ENCODE results near the gene TM9SF1. TPM values are rescaled to one million over a fixed set of nuclear protein-coding genes. Genes with fewer than 3 reads are reported as not detected.

The TM9SF1 gene
- total RNA-seq, 2 donors from 2014 or later, result 23.5 to 42.7 TPM

- TF ChIP-seq CTCF (IDR thresholded peaks at IDR 0.05), result no peak
- Histone ChIP-seq H3K36me3 (peaks cover 15% of the 10 kb centered on the region), H3K4me3 (no peak overlapping the region), H3K27me3 (no peaks in the 10 kb centered on the region), H3K9me3 (no peaks in the 10 kb centered on the region), H3K27ac (no peak overlapping the region), H3K4me1 (peaks cover 0 to 33% of the 10 kb centered on the region in 2 donors)
- no peak for DNase-seq (ENCODE audit: low spot score)
Measured at GRCh38 chr14:24190416-24190815, 4.8 kb downstream of the TM9SF1 start.

GRCh38 chr14:24189460-24189859 lies 5.8 kb downstream of the TM9SF1 start:
- no peak for DNase-seq (ENCODE audit: low spot score)
- H3K36me3 ChIP-seq, result peaks cover 19% of the 10 kb centered on the region
- H3K27me3 ChIP-seq, result no peaks in the 10 kb centered on the region
- no peaks in the 10 kb centered on the region for H3K9me3 ChIP-seq
- H3K27ac ChIP-seq, result no peak overlapping the region
- peaks cover 0 to 26% of the 10 kb centered on the region in 2 donors for H3K4me1 ChIP-seq
- no peak overlapping the region for H3K4me3 ChIP-seq
- no peak for TF ChIP-seq CTCF (IDR thresholded peaks at IDR 0.05)

- Histone ChIP-seq H3K4me1 (peaks cover 0 to 21% of the 10 kb centered on the region in 2 donors), H3K27ac (peak overlapping the region; percentile 16 to 31), H3K9me3 (no peaks in the 10 kb centered on the region), H3K36me3 (peaks cover 23% of the 10 kb centered on the region), H3K4me3 (peak overlapping the region in 1 of 2 donors; percentile 78), H3K27me3 (no peaks in the 10 kb centered on the region)
- no peak for TF ChIP-seq CTCF (IDR thresholded peaks at IDR 0.05)
- DNase-seq (ENCODE audit: low spot score), result no peak
Measured at GRCh38 chr14:24189059-24189375, 6.2 kb downstream of the TM9SF1 start.

GRCh38 chr14:24188251-24189058 lies 6.8 kb downstream of the TM9SF1 start, which contains the start of gene IPO4:
Gene IPO4 (minus strand): TSS chr14:24188816. CDS start chr14:24188787, 29 bp downstream.
- Histone ChIP-seq H3K27me3 (no peaks in the 10 kb centered on the region), H3K36me3 (peaks cover 29% of the 10 kb centered on the region), H3K27ac (peak within 1 kb of the TSS; percentile 61 to 64), H3K4me1 (peaks cover 0 to 19% of the 10 kb centered on the region in 2 donors), H3K9me3 (no peaks in the 10 kb centered on the region), H3K4me3 (peak within 1 kb of the TSS; percentile 66 to 78)
- no peak for TF ChIP-seq CTCF (IDR thresholded peaks at IDR 0.05)
- DNase-seq (ENCODE audit: low spot score), result peak; percentile 98

- Histone ChIP-seq H3K27ac (peak overlapping the region in 1 of 2 donors; percentile 64), H3K9me3 (no peaks in the 10 kb centered on the region), H3K27me3 (no peaks in the 10 kb centered on the region), H3K4me3 (peak overlapping the region in 1 of 2 donors; percentile 78), H3K36me3 (peaks cover 33% of the 10 kb centered on the region), H3K4me1 (peaks cover 0 to 19% of the 10 kb centered on the region in 2 donors)
- DNase-seq (ENCODE audit: low spot score), result no peak
- TF ChIP-seq CTCF (IDR thresholded peaks at IDR 0.05), result no peak
Measured at GRCh38 chr14:24187539-24187915, 7.7 kb downstream of the TM9SF1 start.

Data from right atrium auricular region (tissue), 2 donors.